Keratinocyte (primary cell): ENCODE results near the gene ZFYVE19. TPM values are rescaled to one million over a fixed set of nuclear protein-coding genes. Genes with fewer than 3 reads are reported as not detected.

Experiments used
- DNase-seq: peaks from one replicate; pipeline ENCODE4 v3.0.0-alpha.2; 2011; ENCODE audit warnings: low read depth, missing footprints, low spot score
- FAIRE-seq: peaks from 2 replicates; lab custom pipeline; 2011; peaks lifted over from hg19 to GRCh38; lab: Jason Lieb, UNC
- H2AFZ ChIP-seq: 2 replicates; pipeline ENCODE4 v1.6.0; 2012; ENCODE audit warnings: low read length, control low read depth, inconsistent platforms; ENCODE audit not compliant: control insufficient read depth
- H3K27ac ChIP-seq: 2 replicates; pipeline ENCODE4 v1.5.1; 2011; ENCODE audit warnings: low read length; ENCODE audit not compliant: control insufficient read depth, insufficient read depth
- H3K27me3 ChIP-seq: 3 replicates; pipeline ENCODE4 v1.6.0; 2011; ENCODE audit warnings: low read length; ENCODE audit not compliant: control insufficient read depth, insufficient read depth; ENCODE audit errors: extremely low read depth
- H3K36me3 ChIP-seq, 2 experiments: 2 replicates in 1 of 2; 3 replicates in 1 of 2; pipeline ENCODE4 v1.5.1; 2011; ENCODE audit warnings: low read length in 2 of 2, mild to moderate bottlenecking in 1 of 2; ENCODE audit not compliant: control insufficient read depth in 2 of 2, insufficient read depth in 2 of 2; ENCODE audit errors: extremely low read depth in 1 of 2
- H3K4me1 ChIP-seq: 3 replicates; pipeline ENCODE4 v1.5.1; 2011; ENCODE audit warnings: low read length; ENCODE audit not compliant: control insufficient read depth, insufficient read depth; ENCODE audit errors: extremely low read depth
- H3K4me2 ChIP-seq: 3 replicates; pipeline ENCODE4 v1.6.0; 2011; ENCODE audit warnings: low read depth, low read length; ENCODE audit not compliant: control insufficient read depth, insufficient read depth; ENCODE audit errors: extremely low read depth
- H3K4me3 ChIP-seq, 3 experiments: fragments of 200-600 bp in 1 of 3; sonication (generic) in 1 of 3; 2 replicates in 2 of 3; 3 replicates in 1 of 3; pipeline ENCODE4 v1.5.1; 2011 to 2016; ENCODE audit warnings: low read length in 3 of 3, mild to moderate bottlenecking in 3 of 3, control low read depth in 2 of 3, inconsistent platforms in 1 of 3, low read depth in 1 of 3, mixed read lengths in 1 of 3, mixed run types in 1 of 3, moderate library complexity in 1 of 3; ENCODE audit not compliant: control insufficient read depth in 2 of 3, insufficient read depth in 2 of 3; ENCODE audit errors: extremely low read depth in 1 of 3
- H3K79me2 ChIP-seq: 2 replicates; pipeline ENCODE4 v1.6.0; 2012; ENCODE audit warnings: low read length; ENCODE audit not compliant: control insufficient read depth, insufficient read depth
- H3K9ac ChIP-seq: 3 replicates; pipeline ENCODE4 v1.6.0; 2011; ENCODE audit warnings: low read length; ENCODE audit not compliant: control insufficient read depth, insufficient read depth; ENCODE audit errors: extremely low read depth
- H3K9me1 ChIP-seq: 3 replicates; pipeline ENCODE4 v1.6.0; 2011; ENCODE audit warnings: low read length; ENCODE audit not compliant: control insufficient read depth, insufficient read depth; ENCODE audit errors: extremely low read depth
- H3K9me3 ChIP-seq: 2 replicates; pipeline ENCODE4 v1.5.1; 2012; ENCODE audit warnings: low read depth, low read length; ENCODE audit not compliant: control insufficient read depth
- H4K20me1 ChIP-seq: 3 replicates; pipeline ENCODE4 v1.6.0; 2011; ENCODE audit warnings: low read length; ENCODE audit not compliant: control insufficient read depth, insufficient read depth; ENCODE audit errors: extremely low read depth
- EZH2 ChIP-seq: IDR thresholded peaks from one replicate; pipeline ENCODE4 v1.6.1; 2012; ENCODE audit warnings: inconsistent platforms, mild to moderate bottlenecking, low read length, moderate library complexity
- dilution Hi-C: fragments of 300-500 bp; cut with MboI; formaldehyde crosslinking; loops from one replicate; pipeline ENCODE4 v1.7.0; 2020; ENCODE audit warnings: low sequenced_read_pairs; ENCODE audit not compliant: extremely low pct_ligation_motif_present
- polyA plus RNA-seq, 5 experiments: library from polyadenylated mRNA; depleted of rRNA in 3 of 5; stranded (reverse) in 3 of 5; stranded (forward) in 1 of 5; unstranded in 1 of 5; fragments of >200 nt; gene quantifications; 1 replicate in 1 of 5; 2 replicates in 3 of 5; 3 replicates in 1 of 5; pipeline versions ENCODE4 v1.2.1 to v1.2.3, GENCODE V29; 2011 to 2012; ENCODE audit warnings: missing spikeins in 2 of 5, low read depth in 1 of 5, low replicate concordance in 1 of 5
- TF ChIP-seq, protein P1 (sequence below), 3 experiments: IDR thresholded peaks in 1 of 3; conservative IDR thresholded peaks in 1 of 3; optimal IDR thresholded peaks in 1 of 3; 2 replicates in 2 of 3; 3 replicates in 1 of 3; pipeline versions ENCODE3 to v1.5.1; 2011; ENCODE audit warnings: low read length in 3 of 3, mild to moderate bottlenecking in 3 of 3, moderate library complexity in 2 of 3, control low read depth in 1 of 3, inconsistent platforms in 1 of 3; ENCODE audit not compliant: insufficient read depth in 2 of 3; ENCODE audit errors: extremely low read depth in 1 of 3

The ZFYVE19 gene
- polyA plus RNA-seq, 1 donor (not counting 4 experiments of a cell fraction or from before 2014, with no cell fraction given), result 19.0 TPM

DNA sequence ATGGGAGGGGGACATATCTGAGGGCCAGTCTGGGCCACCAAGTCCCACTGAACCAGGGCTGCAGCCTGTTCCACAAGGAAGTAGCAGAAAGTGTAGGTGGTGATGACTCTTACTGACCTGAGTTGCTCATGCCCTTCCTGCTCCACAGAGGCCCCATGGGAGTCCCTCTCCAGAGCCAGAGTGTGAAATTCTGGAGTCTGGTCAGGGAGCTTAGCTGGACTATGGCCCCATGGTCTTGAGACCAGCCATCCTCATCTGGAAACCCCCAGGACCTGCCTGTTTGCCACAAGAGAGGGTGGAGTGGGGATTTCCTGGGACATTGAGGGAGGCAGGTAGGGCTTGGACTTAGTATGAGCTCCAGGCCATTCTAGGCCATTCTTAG, 39.9 kb downstream of the ZFYVE19 start:
- H3K79me2 ChIP-seq, result peaks cover 68% of the 10 kb centered on the region
- peaks cover 21% of the 10 kb centered on the region for H4K20me1 ChIP-seq
- H2AFZ ChIP-seq, result no peak overlapping the region
- peak overlapping the region; percentile 85 for H3K9ac ChIP-seq
- peaks cover 4% of the 10 kb centered on the region for H3K9me1 ChIP-seq
- DNase-seq (no peak), FAIRE-seq (no peak)
- no peaks in the 10 kb centered on the region for H3K27me3 ChIP-seq
- dilution Hi-C loops, result no loop called here
- peaks cover 13 to 29% of the 10 kb centered on the region in 2 experiments for H3K36me3 ChIP-seq
- H3K4me2 ChIP-seq, result peak overlapping the region; percentile 97
- H3K9me3 ChIP-seq, result no peaks in the 10 kb centered on the region
- peaks cover 41% of the 10 kb centered on the region for H3K4me1 ChIP-seq
- H3K27ac ChIP-seq, result peak overlapping the region; percentile 92
- TF ChIP-seq, protein P1, sequence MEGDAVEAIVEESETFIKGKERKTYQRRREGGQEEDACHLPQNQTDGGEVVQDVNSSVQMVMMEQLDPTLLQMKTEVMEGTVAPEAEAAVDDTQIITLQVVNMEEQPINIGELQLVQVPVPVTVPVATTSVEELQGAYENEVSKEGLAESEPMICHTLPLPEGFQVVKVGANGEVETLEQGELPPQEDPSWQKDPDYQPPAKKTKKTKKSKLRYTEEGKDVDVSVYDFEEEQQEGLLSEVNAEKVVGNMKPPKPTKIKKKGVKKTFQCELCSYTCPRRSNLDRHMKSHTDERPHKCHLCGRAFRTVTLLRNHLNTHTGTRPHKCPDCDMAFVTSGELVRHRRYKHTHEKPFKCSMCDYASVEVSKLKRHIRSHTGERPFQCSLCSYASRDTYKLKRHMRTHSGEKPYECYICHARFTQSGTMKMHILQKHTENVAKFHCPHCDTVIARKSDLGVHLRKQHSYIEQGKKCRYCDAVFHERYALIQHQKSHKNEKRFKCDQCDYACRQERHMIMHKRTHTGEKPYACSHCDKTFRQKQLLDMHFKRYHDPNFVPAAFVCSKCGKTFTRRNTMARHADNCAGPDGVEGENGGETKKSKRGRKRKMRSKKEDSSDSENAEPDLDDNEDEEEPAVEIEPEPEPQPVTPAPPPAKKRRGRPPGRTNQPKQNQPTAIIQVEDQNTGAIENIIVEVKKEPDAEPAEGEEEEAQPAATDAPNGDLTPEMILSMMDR (optimal IDR thresholded peaks at IDR 0.05 in 1 of 3, IDR thresholded peaks at IDR 0.05 in 1 of 3, conservative IDR thresholded peaks at IDR 0.05 in 1 of 3; ENCODE audit: extremely low read depth in 1 of 3, insufficient read depth in 2 of 3, low read length in 3 of 3), result no peak
- no peak for TF ChIP-seq EZH2
- H3K4me3 ChIP-seq, result peak overlapping the region; percentile 79 to 99 (median 95)

DNA sequence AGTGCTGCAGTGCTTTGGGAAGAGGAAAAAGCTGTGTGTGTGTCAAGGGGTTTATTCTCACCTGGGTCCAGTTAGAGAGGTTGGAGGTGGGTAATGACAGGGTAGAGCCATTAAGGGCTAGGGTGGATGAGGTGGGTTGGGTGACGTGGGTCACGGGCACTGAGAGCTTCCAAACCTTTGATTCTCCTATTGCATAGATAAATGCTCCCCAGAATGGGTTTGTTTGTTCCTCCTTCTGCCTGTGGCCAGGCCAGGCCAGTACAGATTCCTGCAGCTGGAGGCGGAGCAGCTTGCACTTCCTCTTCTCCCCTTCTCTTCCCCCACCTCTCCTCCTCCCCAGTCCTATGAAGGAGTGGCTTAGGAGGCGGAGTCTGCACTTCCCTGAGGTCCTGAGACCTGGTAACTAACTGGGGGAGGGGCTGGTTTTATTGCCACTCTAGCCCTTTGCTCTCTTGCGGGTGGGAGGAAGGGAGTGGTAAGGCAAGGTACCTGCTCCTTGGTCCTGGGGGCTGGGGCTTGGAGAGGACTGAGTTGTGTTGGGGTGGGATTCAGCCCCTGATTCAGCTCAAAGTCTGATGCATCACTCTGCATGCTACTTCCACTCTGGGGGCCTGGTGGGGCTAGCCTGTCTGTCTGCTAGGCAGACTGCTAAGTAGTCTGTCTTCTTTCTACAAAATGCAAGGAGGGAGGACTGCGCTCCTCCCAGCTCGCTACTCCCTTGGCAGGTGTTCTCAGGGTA, 40.5 kb downstream of the ZFYVE19 start:
- Histone ChIP-seq H3K4me2 (peak overlapping the region; percentile 97), H3K36me3 (peaks cover 16 to 34% of the 10 kb centered on the region in 2 experiments), H2AFZ (no peak overlapping the region), H3K4me1 (peaks cover 36% of the 10 kb centered on the region), H3K9me1 (peaks cover 4% of the 10 kb centered on the region), H3K27me3 (no peaks in the 10 kb centered on the region), H3K9ac (peak overlapping the region; percentile 85), H3K9me3 (no peaks in the 10 kb centered on the region), H4K20me1 (peaks cover 21% of the 10 kb centered on the region), H3K27ac (peak overlapping the region; percentile 92), H3K4me3 (peak overlapping the region; percentile 79 to 99 (median 95)), H3K79me2 (peaks cover 73% of the 10 kb centered on the region)
- dilution Hi-C loops, result no loop called here
- no peak for DNase-seq
- FAIRE-seq, result peak; percentile 76
- TF ChIP-seq, protein P1 (optimal IDR thresholded peaks at IDR 0.05 in 1 of 3, IDR thresholded peaks at IDR 0.05 in 1 of 3, conservative IDR thresholded peaks at IDR 0.05 in 1 of 3; ENCODE audit: extremely low read depth in 1 of 3, insufficient read depth in 2 of 3, low read length in 3 of 3), result peak in 2 of 3 experiments; percentile 9 to 41
- TF ChIP-seq EZH2, result no peak
